ENCODE results near the gene AMN1.

DNA sequence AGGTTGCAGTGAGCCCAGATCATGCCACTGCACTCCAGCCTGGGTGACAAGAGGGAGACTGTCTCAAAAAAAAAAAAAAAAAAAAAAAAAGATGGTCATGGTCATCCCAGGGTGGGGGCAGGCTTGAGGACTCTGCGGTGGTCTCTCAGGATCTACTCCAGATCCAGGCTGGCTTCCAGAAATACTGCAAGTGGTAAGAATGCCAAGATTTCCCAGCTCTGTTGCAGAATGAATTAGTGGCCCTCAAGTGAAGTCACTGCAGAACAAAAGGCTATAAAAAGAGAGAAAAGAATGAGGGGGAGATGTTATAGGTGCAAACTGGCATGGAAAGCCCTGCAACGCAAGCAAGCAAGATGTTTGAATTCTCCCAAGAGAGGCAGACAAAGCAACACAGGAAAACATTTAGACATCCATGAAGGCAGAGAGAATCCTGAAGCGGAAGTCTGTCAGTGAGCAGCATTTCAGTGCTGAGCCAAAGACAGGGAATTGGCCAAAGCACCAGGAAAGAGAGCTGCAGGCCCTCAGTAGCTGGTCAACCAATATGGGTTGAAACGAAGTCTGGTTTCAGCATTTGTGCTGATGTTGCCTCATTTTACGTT, 101.3 kb downstream of the AMN1 start:
- TF ChIP-seq, protein P1, sequence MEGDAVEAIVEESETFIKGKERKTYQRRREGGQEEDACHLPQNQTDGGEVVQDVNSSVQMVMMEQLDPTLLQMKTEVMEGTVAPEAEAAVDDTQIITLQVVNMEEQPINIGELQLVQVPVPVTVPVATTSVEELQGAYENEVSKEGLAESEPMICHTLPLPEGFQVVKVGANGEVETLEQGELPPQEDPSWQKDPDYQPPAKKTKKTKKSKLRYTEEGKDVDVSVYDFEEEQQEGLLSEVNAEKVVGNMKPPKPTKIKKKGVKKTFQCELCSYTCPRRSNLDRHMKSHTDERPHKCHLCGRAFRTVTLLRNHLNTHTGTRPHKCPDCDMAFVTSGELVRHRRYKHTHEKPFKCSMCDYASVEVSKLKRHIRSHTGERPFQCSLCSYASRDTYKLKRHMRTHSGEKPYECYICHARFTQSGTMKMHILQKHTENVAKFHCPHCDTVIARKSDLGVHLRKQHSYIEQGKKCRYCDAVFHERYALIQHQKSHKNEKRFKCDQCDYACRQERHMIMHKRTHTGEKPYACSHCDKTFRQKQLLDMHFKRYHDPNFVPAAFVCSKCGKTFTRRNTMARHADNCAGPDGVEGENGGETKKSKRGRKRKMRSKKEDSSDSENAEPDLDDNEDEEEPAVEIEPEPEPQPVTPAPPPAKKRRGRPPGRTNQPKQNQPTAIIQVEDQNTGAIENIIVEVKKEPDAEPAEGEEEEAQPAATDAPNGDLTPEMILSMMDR (IDR thresholded peaks at IDR 0.05), result no peak
- TF ChIP-seq TCF7 (CRISPR knock-in tag; IDR thresholded peaks at IDR 0.05; ENCODE audit: low read depth) (no peak), ZNF138 (CRISPR knock-in tag; conservative IDR thresholded peaks at IDR 0.05) (no peak), NR3C1 (CRISPR knock-in tag; conservative IDR thresholded peaks at IDR 0.05; ENCODE audit: low read depth) (no peak), NR1H2 (CRISPR knock-in tag; IDR thresholded peaks at IDR 0.05) (no peak), ZNF671 (CRISPR knock-in tag; IDR thresholded peaks at IDR 0.05) (no peak), TEAD1 (CRISPR knock-in tag; IDR thresholded peaks at IDR 0.05) (no peak), CREM (CRISPR knock-in tag; IDR thresholded peaks at IDR 0.05) (no peak), ZNF232 (CRISPR knock-in tag; IDR thresholded peaks at IDR 0.05) (no peak), JUN (CRISPR knock-in tag; IDR thresholded peaks at IDR 0.05) (no peak)
- TF ChIP-seq, protein P2, sequence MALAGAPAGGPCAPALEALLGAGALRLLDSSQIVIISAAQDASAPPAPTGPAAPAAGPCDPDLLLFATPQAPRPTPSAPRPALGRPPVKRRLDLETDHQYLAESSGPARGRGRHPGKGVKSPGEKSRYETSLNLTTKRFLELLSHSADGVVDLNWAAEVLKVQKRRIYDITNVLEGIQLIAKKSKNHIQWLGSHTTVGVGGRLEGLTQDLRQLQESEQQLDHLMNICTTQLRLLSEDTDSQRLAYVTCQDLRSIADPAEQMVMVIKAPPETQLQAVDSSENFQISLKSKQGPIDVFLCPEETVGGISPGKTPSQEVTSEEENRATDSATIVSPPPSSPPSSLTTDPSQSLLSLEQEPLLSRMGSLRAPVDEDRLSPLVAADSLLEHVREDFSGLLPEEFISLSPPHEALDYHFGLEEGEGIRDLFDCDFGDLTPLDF (CRISPR knock-in tag; IDR thresholded peaks at IDR 0.05), result no peak
- TF ChIP-seq, protein P3, sequence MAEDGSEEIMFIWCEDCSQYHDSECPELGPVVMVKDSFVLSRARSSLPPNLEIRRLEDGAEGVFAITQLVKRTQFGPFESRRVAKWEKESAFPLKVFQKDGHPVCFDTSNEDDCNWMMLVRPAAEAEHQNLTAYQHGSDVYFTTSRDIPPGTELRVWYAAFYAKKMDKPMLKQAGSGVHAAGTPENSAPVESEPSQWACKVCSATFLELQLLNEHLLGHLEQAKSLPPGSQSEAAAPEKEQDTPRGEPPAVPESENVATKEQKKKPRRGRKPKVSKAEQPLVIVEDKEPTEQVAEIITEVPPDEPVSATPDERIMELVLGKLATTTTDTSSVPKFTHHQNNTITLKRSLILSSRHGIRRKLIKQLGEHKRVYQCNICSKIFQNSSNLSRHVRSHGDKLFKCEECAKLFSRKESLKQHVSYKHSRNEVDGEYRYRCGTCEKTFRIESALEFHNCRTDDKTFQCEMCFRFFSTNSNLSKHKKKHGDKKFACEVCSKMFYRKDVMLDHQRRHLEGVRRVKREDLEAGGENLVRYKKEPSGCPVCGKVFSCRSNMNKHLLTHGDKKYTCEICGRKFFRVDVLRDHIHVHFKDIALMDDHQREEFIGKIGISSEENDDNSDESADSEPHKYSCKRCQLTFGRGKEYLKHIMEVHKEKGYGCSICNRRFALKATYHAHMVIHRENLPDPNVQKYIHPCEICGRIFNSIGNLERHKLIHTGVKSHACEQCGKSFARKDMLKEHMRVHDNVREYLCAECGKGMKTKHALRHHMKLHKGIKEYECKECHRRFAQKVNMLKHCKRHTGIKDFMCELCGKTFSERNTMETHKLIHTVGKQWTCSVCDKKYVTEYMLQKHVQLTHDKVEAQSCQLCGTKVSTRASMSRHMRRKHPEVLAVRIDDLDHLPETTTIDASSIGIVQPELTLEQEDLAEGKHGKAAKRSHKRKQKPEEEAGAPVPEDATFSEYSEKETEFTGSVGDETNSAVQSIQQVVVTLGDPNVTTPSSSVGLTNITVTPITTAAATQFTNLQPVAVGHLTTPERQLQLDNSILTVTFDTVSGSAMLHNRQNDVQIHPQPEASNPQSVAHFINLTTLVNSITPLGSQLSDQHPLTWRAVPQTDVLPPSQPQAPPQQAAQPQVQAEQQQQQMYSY (CRISPR knock-in tag; IDR thresholded peaks at IDR 0.05), result no peak
- TF ChIP-seq, protein P4, sequence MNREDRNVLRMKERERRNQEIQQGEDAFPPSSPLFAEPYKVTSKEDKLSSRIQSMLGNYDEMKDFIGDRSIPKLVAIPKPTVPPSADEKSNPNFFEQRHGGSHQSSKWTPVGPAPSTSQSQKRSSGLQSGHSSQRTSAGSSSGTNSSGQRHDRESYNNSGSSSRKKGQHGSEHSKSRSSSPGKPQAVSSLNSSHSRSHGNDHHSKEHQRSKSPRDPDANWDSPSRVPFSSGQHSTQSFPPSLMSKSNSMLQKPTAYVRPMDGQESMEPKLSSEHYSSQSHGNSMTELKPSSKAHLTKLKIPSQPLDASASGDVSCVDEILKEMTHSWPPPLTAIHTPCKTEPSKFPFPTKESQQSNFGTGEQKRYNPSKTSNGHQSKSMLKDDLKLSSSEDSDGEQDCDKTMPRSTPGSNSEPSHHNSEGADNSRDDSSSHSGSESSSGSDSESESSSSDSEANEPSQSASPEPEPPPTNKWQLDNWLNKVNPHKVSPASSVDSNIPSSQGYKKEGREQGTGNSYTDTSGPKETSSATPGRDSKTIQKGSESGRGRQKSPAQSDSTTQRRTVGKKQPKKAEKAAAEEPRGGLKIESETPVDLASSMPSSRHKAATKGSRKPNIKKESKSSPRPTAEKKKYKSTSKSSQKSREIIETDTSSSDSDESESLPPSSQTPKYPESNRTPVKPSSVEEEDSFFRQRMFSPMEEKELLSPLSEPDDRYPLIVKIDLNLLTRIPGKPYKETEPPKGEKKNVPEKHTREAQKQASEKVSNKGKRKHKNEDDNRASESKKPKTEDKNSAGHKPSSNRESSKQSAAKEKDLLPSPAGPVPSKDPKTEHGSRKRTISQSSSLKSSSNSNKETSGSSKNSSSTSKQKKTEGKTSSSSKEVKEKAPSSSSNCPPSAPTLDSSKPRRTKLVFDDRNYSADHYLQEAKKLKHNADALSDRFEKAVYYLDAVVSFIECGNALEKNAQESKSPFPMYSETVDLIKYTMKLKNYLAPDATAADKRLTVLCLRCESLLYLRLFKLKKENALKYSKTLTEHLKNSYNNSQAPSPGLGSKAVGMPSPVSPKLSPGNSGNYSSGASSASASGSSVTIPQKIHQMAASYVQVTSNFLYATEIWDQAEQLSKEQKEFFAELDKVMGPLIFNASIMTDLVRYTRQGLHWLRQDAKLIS (CRISPR knock-in tag; IDR thresholded peaks at IDR 0.05; ENCODE audit: borderline replicate concordance), result no peak
